Activated T-cell treated with anti-CD3 and anti-CD28 coated beads for 48 hours (primary cell): ENCODE data around the gene SHD.
A peak's percentile ranks its signal among the peaks of the same experiment; 100 is the strongest.

Experiments
- DNase-seq: peaks from one replicate; pipeline ENCODE4 v3.0.0-alpha.2; 2020; ENCODE audit warnings: low read depth

Gene SHD

DNA sequence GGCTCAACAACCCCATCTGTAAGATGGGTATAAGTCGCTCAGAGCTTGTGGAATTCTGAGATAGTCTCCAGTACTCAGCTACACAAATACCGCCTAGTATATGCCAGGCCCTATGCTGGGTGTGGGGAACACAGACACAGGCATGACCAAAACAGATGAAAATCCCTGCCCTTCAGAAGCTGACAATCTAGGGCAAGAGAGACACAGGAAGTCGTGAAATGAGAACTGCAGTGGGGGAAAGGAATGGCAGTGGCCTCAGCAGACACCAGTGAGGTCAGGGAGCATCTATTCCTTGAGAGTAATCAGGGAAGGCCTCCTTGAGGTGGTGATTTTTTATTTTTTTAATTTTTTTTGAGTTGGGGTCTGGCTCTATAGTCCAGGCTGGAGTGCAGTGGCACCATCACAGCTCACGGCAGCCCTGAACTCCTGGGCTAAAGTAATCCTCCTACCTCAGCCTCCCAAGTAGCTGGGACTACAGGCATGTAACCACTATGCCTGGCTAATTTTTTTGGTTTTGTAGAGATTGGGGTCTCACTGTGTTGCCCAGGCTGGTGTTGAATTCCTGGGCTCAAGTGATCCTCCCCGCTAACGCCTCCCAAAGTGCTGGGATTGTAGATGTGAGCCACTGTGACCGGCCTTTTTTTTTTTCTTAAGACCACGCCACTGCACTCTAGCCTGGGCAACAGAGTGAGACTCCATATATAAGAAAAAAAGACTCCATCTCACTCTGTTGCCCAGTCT, 19.9 kb downstream of the SHD start:
- DNase-seq: no peak

DNA sequence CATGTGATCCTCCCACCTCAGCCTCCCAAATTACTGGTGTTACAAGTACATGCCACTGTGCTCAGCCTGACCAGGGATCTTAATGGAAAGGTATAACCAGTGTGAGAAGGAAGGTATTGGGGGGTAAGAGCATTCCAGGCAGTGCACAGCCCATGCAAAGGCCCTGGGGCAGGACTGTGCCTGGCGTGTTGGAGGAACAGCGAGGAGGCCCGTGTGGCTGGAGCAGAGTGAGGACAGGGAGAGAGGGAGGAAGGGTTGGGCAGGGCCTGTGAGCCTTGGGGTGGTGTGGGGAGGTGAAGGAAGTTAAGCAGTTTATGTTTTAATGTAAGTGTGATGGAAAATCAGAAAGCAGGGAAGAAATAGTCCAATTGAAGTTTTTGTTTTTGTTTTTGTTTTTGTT, 21.5 kb downstream of the SHD start:
- DNase-seq: no peak

DNA sequence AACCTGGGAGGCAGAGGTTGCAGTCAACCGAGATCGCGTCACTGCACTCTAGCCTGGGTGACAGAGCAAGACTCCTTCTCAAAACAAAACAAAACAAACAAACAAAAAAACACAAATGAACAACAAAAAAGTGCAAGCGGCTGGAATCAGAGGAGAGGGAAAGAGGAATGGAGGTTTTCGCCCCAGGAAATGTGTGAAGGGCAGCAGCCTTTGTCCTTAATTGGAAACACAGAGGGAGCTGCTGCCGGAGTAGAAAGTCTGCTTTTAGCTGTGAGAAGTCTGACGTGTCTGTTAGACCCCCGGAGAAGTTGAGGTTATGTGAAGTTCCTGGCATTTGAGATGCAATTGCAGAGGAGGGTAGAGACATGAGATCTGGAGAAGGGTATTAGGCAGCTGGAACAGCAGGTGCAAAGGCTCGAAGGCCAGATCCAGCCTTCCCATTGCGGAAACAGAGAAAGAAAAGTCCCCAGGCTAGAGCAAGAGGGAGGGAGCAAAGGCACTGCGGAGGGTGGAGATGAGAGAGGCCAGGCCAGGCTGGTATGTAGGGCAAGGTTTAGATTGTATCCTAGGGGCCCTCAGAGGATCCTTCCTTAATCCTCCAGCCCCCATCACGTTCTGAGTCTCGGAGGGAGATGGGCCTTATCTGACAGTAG, 22.6 kb downstream of the SHD start:
- DNase-seq: no peak

DNA sequence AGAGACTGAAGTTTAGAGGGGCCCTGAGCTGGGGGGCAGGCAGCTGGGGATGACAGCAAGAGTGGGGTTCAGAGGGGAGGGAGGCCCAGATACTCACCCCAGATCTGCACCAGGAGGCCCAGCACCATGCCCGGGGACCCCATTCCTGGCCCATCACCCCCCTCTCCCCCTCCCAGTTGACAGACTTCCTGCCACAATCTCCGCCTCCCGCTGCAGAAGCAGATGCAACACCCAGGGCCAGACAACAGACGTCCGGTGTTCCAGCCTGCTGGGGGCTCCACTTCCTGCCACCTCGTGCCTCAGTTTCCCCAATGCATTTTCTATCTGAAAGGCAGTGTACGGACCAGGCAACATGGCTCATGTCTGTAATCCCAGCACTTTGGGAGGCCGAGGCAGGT, 23.2 kb downstream of the SHD start, which contains the start of gene TMIGD2:
TMIGD2 (minus strand) TSS at position 147 of the 398 bp plus-strand sequence; CDS start at position 143, 4 bp downstream.
- DNase-seq: no peak

DNA sequence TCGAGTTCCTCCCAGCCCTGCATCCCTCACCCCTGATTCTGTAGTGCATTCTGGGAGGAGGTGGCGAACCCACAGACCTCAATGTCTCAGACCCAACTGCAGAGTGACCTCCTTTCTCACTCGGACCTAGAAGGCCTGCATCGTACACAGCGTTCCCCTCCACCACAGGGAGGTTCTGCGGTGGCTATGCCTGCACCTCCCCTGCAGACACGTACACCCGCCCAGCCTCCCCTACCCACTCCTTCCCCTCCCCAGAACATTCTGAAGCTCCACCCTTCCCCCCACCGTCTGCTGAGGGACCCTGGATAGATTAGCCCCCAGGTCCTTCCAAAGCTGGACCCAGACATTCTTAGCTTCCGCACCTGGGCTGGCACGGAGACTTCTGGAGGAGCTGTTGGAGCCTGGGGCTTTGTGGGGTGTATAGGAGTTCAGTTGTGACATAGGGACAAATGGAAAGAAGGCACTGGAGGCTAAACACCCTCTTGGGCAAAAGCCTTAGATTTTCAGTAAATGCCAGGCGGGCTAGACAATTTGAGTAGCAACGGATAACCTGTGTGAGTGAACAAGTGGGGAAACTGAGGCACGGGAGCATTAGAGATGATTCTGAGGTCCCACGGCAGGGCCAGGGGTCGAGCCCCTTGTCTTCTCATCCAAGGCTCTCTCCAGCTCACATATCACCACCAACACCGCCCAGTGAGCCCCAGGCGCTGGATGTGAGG, 24.9 kb downstream of the SHD start:
- no peak for DNase-seq

DNA sequence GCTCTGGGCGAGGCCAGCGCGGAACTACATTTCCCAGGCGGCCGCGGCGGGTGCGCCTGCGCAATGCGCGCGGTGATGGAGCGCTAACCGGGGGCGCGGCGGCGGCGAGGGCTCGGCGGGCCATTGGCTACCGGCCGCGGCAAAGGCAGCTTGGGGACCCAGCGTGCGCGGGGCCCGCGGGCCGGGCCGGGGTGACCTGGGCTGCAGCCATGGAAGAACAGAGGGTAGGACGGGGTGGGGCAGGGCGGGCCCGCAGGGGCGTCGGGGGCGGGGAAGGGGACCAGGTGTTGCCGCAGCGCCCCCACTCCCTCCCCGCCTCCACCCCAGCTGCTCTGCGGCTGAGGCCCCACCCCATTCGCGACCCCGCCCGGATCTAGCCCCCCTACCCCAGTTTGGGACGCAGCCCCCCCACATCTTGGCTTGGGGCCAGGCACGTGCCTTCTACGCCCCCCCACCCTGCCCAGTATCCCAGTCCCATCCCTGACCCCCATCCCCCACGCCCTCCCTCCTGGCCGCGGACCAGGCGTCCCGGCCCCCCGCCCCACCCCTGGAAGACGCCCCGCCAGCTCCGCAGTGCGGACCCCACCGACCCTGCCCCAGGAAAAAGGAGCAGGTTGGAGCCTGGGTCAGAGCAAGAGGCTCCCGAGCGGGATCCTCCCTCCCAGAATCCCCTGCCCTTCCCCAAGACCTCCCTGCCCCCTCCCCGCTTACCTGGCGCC, 25.6 kb downstream of the SHD start, which contains the start of gene FSD1:
FSD1 (plus strand) TSS at position 61 of the 719 bp plus-strand sequence; CDS start at position 210, 149 bp downstream.
- peak; percentile 85 for DNase-seq

DNA sequence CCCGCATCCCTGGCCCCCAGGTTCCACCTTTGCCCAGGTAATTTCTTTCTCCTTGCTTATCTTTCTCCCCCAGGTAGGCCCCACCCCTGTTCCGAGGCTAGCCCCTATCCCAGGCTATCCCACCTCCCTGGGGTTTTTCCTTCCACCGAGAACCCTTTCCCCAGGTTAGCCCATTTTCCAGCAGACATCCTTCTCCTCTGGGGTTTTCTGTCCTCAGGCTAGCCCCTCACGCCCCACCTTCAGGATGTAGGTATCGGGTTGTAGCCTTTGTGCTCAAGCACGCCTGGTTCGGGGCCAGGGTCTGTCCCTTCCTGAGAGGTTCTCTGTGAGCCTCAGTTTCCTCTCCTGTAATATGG, 26.2 kb downstream of the SHD start:
- no peak for DNase-seq

DNA sequence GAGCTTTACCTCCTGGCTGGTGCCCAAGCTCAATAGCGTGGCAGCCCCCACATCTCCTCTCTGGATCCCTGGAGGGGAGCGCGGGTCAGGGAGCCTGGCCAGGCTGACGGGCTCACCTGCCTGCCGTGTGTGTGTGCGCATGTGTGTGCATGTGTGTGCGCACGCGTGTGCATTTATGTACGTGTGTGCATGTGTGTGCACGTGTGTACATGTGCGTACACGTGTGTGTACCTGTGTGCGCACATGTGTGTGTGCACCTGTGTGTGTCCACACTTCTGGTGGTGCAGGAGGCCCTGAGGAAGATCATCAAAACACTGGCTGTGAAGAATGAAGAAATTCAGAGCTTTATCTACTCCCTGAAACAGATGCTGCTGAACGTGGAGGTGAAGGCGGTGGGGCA, 26.6 kb downstream of the SHD start:
- DNase-seq: no peak

DNA sequence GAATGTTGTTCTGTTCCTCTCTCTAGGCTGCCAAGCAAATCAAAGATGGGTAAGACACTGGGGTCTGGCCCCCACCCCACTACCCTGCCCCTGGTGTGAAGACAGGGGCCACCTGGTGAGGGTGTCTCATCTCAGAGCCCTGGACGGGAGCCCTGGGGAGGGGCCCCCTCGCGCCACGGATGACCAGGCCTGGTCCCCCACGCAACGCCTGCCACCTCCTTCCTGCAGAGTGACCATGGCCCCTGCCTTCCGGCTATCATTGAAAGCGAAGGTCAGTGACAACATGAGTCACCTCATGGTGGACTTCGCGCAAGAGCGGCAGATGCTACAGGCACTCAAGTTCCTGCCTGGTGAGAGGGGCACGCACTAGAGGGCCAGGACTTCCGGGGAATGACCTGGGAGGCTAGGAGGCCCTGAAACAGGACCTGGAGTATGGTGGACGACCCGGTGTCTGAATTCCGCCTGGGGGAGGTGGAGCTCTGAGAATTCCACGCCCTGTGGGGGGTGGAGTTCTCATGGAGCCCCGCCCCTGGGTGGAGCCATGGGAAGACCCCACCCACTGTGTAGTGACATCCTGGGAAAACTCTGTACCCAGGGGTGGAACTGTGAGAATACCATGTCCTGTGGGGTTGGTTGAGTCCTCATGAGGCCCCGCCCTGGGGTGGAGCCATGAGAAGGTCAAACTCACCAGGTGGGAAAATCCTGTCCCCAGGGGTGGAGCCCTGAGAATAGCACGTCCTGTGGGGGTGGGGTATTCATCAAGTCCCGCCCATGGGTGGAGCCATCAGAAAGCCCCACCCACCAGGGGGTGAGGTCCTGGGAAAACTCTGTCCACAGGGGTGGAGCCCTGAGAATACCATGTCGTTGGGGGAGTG, 31.4 kb downstream of the SHD start:
- no peak for DNase-seq

DNA sequence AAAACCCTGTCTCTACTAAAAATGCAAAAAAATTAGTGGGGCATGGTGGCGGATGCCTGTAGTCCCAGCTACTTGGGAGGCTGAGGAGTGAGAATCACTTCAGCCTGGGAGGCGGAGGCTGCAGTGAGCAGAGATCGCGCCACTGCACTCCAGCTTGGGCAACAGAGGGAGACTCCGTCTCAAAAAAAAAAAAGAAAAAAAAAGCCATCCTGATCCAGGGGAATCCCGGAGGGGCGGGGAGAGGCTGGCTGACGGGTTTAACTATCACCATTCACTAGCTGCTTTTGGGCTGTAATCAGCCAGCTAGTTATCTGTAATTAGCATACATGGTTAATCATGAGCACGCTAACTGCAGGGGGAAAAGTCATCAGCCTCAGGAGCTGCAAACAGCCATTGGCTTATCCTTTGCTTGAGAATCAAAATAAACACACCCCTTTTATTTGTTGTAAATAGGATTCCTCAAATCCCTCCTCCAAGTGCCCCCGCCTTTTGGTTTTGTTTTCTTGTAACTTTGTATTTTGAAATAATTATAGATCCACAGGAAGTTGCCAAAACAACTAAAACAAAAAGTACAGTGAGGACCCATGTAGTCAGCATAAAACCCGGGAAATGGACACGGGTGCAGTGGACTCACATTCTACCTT, 34.9 kb downstream of the SHD start:
- DNase-seq: no peak

DNA sequence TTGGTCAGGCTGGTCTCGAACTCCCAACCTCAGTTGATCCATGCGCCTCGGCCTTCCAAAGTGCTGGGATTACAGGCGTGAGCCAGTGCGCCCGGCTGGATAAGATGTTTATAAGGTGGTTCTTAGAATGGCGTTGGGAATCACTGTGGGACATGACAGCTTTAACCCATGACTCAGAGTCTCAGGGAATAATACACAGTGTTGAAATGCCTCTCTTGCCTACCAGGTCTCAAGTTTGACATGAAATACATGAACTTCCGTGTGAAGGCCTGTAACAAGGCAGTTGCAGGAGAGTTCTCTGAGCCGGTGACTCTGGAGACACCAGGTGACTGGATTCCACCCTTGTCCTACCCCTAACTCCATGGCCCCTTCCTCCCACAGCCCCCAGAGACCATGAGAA, 37.9 kb downstream of the SHD start:
- DNase-seq: no peak

DNA sequence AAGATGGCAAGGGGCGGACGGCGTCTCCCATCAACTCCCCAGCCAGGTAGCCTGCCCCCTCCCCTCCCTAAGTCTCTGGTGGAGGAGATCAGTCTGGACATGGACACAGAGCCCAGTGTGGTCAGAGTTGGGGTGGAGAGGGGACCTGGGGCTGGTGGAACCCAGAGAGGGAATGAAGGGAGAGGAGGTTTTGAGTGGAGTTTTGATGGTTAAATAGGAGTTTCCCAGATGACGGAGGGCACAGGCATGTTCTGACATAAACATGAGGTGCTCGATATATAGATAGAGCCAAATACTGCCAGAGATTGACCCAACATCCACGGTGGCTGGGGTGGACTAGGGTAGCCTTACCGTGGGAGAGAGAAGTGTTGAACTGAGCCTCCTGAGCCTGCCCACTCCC, 39.4 kb downstream of the SHD start:
- no peak for DNase-seq

DNA sequence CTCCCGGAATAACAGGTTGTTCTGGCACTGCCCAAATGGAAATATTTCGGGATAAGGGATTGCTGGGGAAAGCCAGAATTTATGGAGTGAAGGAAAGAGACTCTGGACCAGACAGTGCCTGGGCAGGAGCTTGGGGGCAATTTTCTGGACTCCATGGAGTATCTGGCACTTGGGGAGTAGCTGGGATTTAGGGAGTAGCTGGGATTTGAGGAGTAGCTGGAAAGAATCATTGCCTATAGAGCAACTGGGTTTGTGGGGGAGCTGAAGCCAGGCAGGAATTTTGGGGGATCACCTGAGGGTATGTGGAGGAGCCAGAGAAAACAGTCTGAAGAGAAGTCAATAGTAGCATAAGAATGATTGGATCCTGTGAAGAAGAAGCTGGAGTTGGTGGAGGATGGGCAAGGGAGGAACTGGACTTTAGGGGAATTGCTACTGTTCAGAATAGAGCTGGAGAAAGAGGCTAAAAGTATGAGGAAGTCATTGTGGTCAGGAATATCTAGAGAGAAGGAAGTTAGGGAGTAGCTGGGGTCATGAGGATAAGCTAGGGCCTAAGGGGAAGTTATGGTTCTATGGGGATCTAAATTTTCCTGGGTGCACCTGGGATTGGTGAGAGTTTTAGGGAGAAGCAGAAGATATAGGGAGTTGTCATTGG, 40.1 kb downstream of the SHD start:
- no peak for DNase-seq

DNA sequence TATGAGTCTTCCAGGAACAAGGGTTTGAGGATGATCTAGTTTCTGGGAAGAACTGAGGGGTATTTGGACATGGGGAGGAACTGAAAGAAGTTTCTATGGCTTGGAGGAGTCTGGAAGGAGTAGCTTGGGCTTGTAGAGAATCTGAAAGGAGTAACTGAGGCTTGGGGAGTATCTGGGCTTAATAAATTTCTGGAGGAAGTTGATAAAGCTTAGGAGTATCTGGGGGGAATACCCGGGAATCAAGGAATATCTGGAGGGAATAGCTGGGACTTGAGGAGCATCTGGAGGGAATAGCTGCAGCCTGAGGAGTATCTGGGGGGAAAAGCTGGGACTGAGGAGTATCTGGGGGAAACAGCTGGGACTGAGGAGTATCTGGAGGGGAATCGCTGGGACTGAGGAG, 41.4 kb downstream of the SHD start:
- no peak for DNase-seq

DNA sequence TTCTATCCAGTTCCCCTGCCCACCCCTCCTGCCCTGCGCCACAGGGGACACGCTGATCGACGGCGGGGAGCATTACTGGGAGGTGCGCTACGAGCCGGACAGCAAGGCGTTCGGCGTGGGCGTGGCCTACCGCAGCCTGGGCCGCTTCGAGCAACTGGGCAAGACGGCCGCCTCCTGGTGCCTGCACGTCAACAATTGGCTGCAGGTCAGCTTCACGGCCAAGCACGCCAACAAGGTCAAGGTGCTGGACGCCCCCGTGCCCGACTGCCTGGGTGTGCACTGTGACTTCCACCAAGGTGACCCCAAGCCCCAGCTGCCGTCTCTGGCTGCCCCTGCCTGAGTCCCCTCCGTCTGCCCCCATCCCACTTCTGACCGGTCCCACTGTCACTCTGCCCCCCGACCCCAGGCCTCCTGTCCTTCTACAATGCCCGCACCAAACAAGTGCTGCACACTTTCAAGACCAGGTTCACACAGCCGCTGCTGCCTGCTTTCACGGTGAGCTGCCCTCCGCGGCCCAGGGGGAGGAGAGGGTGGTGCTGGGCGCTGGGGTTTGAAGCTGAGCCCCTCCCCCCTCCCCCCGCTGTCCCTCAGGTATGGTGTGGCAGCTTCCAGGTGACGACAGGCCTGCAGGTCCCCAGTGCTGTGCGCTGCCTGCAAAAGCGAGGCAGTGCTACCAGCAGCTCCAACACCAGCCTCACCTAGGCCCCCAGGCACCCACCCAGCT, 44.0 kb downstream of the SHD start:
- no peak for DNase-seq

DNA sequence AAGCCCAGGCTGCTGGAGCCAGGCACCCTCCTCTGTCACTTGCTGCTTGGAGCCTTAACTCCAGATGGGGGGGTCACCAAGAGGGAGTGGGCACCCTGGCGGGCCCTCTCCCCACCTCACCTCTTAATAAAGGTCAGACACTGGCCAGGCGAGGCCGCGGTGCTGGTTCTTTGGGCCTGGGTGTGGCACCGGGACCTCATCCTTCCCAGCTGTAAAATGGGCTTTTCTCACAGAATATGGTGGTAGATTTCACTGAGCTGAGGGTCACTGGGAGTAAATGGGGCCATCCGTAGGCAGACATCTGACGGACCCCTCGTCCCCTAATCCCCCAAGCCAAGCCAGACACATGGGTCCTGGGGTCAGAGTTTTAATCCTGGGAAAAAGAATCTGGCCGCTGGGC, 44.6 kb downstream of the SHD start:
- DNase-seq: no peak

DNA sequence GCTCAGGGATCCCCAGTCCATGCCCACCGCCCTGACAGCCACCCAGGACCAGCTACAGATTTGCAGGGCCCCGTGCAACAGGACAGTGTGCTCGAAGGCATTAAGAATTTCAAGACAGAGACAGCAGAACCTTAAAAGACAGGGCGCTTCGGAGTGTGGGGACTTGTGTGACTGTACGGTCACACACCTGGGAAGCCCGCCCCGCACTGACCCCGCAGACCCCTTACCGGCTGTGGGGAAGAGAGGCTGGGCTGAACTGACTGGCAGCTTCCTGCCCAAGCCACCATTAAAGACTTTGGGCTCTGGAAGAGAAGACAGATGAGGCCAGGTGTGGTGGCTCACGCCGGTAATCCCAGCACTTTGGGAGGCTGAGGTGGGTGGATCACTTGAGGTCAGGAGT, 45.2 kb downstream of the SHD start:
- DNase-seq: no peak

DNA sequence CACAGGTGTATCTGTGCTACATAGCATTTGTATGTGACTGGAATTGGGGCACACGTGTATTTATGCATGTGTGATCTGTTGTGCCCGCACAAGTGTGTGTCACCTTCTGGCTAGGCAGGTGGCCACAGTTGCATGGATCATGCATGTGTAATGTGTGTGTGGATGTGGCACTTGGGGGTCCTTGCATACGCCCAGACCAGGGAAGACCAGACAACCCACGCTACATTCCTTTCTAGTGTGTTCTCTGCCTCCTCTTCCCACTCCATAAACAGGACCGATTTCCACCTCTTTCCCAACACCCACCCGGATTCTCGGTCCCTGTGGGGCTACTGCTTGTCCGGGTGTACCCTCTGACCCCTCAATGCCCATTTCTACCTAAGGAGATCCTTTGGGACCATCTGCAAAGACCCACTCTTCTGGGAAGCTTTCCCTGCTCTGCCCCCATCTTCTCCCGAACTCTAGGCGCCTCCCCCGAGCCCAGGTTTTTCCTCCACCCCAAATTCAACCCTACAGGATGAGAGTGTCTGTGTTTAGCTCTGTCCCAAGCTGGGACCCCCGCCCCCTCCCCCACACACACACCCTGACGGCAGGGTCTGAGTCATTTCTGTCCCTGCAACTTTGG, 47.3 kb downstream of the SHD start:
- DNase-seq: no peak

DNA sequence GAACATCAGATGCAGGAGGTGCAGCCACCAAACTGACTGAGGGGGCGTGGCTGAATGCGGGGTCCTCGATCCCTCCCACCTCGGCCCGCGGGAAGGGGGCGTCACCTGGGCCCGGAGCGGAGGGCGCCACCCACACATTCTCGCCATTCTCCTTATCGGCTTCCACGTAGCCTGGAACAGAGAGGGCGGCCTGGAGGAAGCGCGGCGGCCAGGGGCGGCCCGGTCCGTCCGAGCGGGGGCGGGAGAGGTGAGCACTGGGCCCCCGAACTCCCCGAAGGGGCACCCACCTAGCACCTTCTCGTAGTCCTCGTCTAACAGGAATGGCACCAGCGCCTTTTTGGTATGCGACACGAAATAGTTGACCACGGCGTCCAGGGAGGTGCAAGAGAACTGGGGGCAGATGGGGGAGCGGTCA, 47.8 kb downstream of the SHD start:
- DNase-seq: no peak
